Measurements from ENCODE around the gene MED8. TPM values are rescaled to one million over a fixed set of nuclear protein-coding genes. Genes with fewer than 3 reads are reported as not detected.

Gene MED8
- total and polyA plus RNA-seq, 7 donors: 15.4 to 44.5 (median 18.2) TPM

DNA sequence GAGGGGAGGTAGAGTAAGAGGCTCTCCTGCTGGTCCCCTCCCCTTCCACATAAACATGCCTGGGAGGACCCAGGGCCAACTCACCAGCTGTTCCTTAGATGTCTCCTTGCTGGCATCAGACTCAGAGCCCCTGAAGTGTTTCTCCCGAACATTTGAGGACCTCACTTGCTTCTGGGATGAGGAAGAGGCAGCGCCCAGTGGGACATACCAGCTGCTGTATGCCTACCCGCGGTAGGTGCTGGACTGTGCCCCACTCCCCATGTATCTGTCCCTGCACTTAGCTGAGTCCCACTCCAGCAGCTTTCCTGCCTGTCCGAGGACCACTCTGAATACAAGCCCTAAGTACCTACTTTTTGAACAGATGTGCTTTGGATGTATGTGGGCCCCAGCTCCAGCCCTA is 51.6 kb downstream of the MED8 start:
- Histone ChIP-seq H3K4me3 (no peak overlapping the region), H3K27me3 (ENCODE audit: insufficient read depth in 3 of 3, low read length in 2 of 3) (no peaks in the 10 kb centered on the region), H3K4me1 (no peaks in the 10 kb centered on the region), H3K36me3 (ENCODE audit: insufficient read depth in 1 of 2, low read depth in 1 of 2) (no peaks in the 10 kb centered on the region), H3K27ac (no peak overlapping the region), H3K9me3 (no peaks in the 10 kb centered on the region)
- ATAC-seq: no peak
- TF ChIP-seq CTCF (IDR thresholded peaks at IDR 0.05): no peak
- DNase-seq: no peak
- WGBS, 3 donors: 73 to 85% (median 74%) methylated on average over 5 of the region's 5 CpGs
- intact Hi-C loops (cut with DNase I): no loop called here

- WGBS, 3 donors: 64 to 67% (median 66%) methylated on average over 3 of the region's 3 CpGs
These were observed 52.0 kb downstream of the MED8 start, which contains the start of gene MPL for GRCh38 chr1:43337588-43337987. Gene MPL (plus strand): TSS chr1:43337818. CDS start chr1:43337849, 31 bp downstream.

DNA sequence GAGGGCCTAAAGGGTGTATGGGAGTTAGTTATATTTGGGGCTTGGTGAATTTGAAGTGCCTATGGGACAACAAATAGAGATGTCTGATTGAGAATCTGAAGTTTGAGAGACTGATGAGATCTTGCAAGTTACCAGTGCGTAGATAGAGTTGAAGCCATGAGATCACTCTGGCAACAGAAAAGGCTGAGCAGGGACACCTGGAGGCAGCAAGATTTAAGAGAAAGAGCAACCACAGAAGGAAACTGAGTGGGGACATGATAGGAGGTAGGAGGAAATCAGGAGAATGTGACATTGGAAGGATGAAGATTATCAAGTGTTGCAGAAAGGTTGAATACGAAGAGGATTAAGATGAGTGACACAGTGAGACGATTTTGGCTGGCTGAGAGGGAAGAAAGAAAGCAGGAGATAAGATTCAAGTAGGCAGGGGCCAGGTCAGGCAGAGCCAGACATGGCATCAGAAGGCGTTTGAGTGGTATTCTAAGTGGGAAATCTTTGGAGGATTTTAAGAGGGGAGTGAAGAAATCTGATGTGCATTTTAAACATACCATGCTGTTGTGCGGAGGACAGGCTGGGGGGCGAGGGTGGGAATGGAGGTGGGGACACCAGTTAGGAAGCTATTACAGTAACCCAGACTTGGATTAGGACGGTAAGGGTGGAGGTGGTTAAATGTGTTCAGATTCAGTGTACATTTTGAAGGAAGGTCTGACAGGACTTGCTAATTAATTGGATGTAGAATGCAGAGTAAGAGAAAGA is 55.0 kb downstream of the MED8 start:
- WGBS, 3 donors: 79 to 83% (median 79%) methylated on average over 7 of the region's 7 CpGs
- no peak for TF ChIP-seq CTCF (IDR thresholded peaks at IDR 0.05)
- intact Hi-C loops (cut with DNase I): no loop called here
- ATAC-seq (no peak), DNase-seq (no peak)
- no peaks in the 10 kb centered on the region for H3K4me1 ChIP-seq
- H3K9me3 ChIP-seq: no peaks in the 10 kb centered on the region
- no peak overlapping the region for H3K27ac ChIP-seq
- no peaks in the 10 kb centered on the region for H3K36me3 ChIP-seq (ENCODE audit: insufficient read depth in 1 of 2, low read depth in 1 of 2)
- no peak overlapping the region for H3K4me3 ChIP-seq
- H3K27me3 ChIP-seq (ENCODE audit: insufficient read depth in 3 of 3, low read length in 2 of 3): no peaks in the 10 kb centered on the region

More at GRCh38 chr1:43337588-43337987, 52.0 kb downstream of the MED8 start, which contains the start of gene MPL:
- ATAC-seq (no peak), DNase-seq (no peak)
- Histone ChIP-seq H3K9me3 (no peaks in the 10 kb centered on the region), H3K27me3 (ENCODE audit: insufficient read depth in 3 of 3, low read length in 2 of 3) (no peaks in the 10 kb centered on the region), H3K36me3 (ENCODE audit: insufficient read depth in 1 of 2, low read depth in 1 of 2) (no peaks in the 10 kb centered on the region), H3K27ac (no peak within 1 kb of the TSS), H3K4me1 (no peaks in the 10 kb centered on the region), H3K4me3 (no peak within 1 kb of the TSS)
- intact Hi-C loops (cut with DNase I): no loop called here
- TF ChIP-seq CTCF (IDR thresholded peaks at IDR 0.05): no peak

Other genes starting within 250 kb of the MED8 start
- gene EBNA1BP2, start 217.5 kb downstream of the MED8 start, total RNA-seq: 10 to 100 TPM; 20.1 to 46.2 (median 44.5) TPM
- 100 to 1,000 TPM in 2 of 3 donors, 10 to 100 TPM in 1; 74.2 to 153 (median 141) TPM for gene EBNA1BP2, start 217.5 kb downstream of the MED8 start, polyA plus RNA-seq
- gene CFAP57, start 217.5 kb downstream of the MED8 start, total RNA-seq: under 1 TPM in 2 of 4 donors, not detected in 2; 0.08 to 0.15 TPM
- gene CFAP57, start 217.5 kb downstream of the MED8 start, polyA plus RNA-seq: under 1 TPM in 2 of 3 donors, not detected in 1; 0.04 to 0.26 TPM
- gene TMEM125, start 119.8 kb downstream of the MED8 start, total RNA-seq: not detected
- gene TMEM125, start 119.8 kb downstream of the MED8 start, polyA plus RNA-seq: not detected
- gene C1orf210, start 104.2 kb downstream of the MED8 start, total RNA-seq: not detected
- gene C1orf210, start 104.2 kb downstream of the MED8 start, polyA plus RNA-seq: under 1 TPM in 1 of 3 donors, not detected in 2; 0.12 TPM
- 10 to 100 TPM in 2 of 4 donors, 1 to 10 TPM in 2; 8.2 to 29.7 (median 14.7) TPM for gene TIE1, start 88.8 kb downstream of the MED8 start, total RNA-seq
- gene TIE1, start 88.8 kb downstream of the MED8 start, polyA plus RNA-seq: 10 to 100 TPM in 2 of 3 donors, 1 to 10 TPM in 1; 9.2 to 19.7 (median 10.9) TPM
- gene MPL, start 52.0 kb downstream of the MED8 start, total RNA-seq: under 1 TPM in 1 of 4 donors, not detected in 3; 0.11 TPM
- gene MPL, start 52.0 kb downstream of the MED8 start, polyA plus RNA-seq: under 1 TPM in 1 of 3 donors, not detected in 2; 0.01 TPM
- under 1 TPM in 2 of 4 donors, not detected in 2; 0.25 to 0.36 TPM for gene CDC20, start 30.8 kb downstream of the MED8 start, total RNA-seq
- 1 to 10 TPM; 1.1 to 1.9 (median 1.6) TPM for gene CDC20, start 30.8 kb downstream of the MED8 start, polyA plus RNA-seq
- gene ELOVL1, start 21.8 kb downstream of the MED8 start, total RNA-seq: 10 to 100 TPM; 15.9 to 19.2 (median 17.6) TPM
- gene ELOVL1, start 21.8 kb downstream of the MED8 start, polyA plus RNA-seq: 10 to 100 TPM; 28.1 to 68.1 (median 39.2) TPM
- 10 to 100 TPM; 14.2 to 24.7 (median 19.9) TPM for gene SZT2, start 99 bp upstream of the MED8 start, total RNA-seq
- gene SZT2, start 99 bp upstream of the MED8 start, polyA plus RNA-seq: 10 to 100 TPM in 2 of 3 donors, 1 to 10 TPM in 1; 5.9 to 17.9 (median 10.3) TPM
- gene HYI, start 64.1 kb upstream of the MED8 start, total RNA-seq: 10 to 100 TPM in 3 of 4 donors, 1 to 10 TPM in 1; 8.6 to 21.4 (median 13.2) TPM
- gene HYI, start 64.1 kb upstream of the MED8 start, polyA plus RNA-seq: 10 to 100 TPM in 1 of 3 donors, 1 to 10 TPM in 2; 7.4 to 12.5 (median 9.9) TPM
- 1 to 10 TPM; 1.9 to 8.9 (median 3.8) TPM for gene PTPRF, start 141.1 kb upstream of the MED8 start, total RNA-seq
- gene PTPRF, start 141.1 kb upstream of the MED8 start, polyA plus RNA-seq: 1 to 10 TPM in 1 of 3 donors, under 1 TPM in 2; 0.65 to 1.3 (median 0.93) TPM

All from psoas muscle (tissue), 8 donors.